Measurements from ENCODE around the gene CCDC88B.
"Not testable (repeated sequence)": the region's sequence is repeated elsewhere in the genome, so short reads cannot be mapped to it uniquely, and the experiment has no call there.

The CCDC88B gene

DNA sequence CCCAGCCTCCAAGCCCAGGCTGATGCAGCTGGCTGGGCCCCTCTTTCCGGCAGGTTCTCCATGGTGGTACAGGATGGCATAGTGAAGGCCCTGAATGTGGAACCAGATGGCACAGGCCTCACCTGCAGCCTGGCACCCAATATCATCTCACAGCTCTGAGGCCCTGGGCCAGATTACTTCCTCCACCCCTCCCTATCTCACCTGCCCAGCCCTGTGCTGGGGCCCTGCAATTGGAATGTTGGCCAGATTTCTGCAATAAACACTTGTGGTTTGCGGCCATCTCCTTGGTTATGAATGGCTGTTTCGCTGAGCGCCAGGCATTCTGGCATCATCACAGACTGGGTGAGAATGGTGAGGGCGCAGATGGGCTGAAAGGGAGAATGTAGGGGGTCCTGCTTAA lies 18.5 kb upstream of the CCDC88B start:
- no peak for DNase-seq (ENCODE audit: extremely low read depth in 1 of 2, low read depth in 1 of 2)

- DNase-seq (ENCODE audit: extremely low read depth in 1 of 2, low read depth in 1 of 2) = no peak
These were observed 17.1 kb upstream of the CCDC88B start for GRCh38 chr11:64322925-64323260.

- DNase-seq (ENCODE audit: extremely low read depth in 1 of 2, low read depth in 1 of 2) = no peak
These were observed 16.6 kb upstream of the CCDC88B start for GRCh38 chr11:64323373-64323772.

DNA sequence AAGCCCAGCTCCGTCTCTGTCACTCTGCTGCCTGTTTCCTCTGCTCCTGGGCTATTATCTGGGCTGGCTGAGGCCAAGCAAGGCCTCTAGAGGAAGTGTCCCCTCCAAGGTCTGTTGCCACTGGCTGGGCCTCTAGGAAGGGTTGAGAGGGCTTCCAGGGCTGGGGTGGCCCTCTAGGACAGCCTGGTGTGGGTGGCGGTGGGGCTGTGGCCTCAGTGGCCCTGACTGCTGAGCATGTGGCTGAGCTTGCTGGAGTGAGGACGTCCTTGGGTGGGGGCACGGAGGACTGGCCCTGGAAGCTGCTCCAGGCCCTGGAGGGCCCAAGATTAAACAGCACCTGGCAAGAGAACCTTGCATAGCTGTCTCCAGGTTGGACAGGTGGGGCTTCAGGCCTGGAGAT lies 16.0 kb upstream of the CCDC88B start:
- not testable (repeated sequence) for DNase-seq (ENCODE audit: extremely low read depth in 1 of 2, low read depth in 1 of 2)

DNA sequence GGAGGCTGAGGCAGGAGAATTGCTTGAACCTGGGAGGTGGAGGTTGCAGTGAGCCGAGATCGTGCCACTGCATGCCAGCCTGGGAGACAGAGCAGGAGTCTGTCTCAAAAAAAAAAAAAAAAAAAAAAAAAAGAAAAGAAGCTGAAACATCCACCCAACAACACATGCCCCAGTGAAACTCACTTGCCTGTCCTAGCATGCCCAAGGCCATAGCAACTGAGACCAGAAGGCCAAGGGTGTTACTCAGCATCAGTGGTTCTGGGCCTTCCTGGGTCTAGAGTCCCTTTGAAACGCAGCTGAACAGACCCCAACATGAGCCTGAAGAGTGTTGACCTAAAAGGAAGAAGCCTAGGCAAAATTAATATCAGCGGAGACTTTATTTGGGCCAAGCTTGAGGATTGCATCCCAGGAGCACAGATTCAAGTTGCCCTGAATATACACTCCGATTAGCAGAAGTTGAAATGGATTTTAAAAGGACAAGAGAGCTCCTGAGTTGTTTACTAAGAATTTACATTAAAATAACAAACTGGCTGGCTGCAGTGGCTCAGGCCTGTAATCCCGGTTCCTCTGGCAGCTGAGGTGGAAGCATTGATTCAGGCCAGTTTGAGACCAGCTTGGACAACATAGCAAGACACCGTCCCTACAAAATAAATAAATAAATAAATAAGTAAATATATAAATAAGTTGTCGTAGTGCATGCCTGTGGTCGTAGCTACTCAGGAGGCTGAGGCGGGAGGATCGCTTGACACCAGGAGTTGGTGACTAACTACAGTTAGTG lies 15.1 kb upstream of the CCDC88B start:
- DNase-seq (ENCODE audit: extremely low read depth in 1 of 2, low read depth in 1 of 2) = no peak

- DNase-seq (ENCODE audit: extremely low read depth in 1 of 2, low read depth in 1 of 2) = no peak
These were observed 12.6 kb upstream of the CCDC88B start for GRCh38 chr11:64327375-64327774.

DNA sequence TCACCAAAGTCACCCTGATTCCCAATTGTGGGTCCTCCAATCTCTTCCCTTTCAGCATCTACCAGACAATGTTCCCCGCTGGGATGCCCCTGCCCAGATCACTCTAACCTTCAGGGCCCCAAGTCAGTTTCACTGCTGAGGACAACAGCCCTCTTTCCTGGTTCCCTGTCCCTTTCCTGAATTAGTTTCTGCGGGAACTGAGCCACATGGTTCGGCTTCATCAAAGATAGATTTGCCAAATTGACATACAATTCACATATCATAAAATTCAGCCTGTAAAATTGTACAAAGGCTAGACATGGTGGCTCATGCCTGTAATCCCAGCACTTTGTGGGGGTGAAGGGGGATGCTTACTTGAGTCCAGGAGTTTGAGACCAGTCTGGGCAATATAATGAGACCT lies 12.0 kb upstream of the CCDC88B start:
- DNase-seq (ENCODE audit: extremely low read depth in 1 of 2, low read depth in 1 of 2) = no peak

GRCh38 chr11:64330888-64331287 lies 9.1 kb upstream of the CCDC88B start:
- no peak for DNase-seq (ENCODE audit: extremely low read depth in 1 of 2, low read depth in 1 of 2)

- peak; percentile 69 to 86 for DNase-seq (ENCODE audit: extremely low read depth in 1 of 2, low read depth in 1 of 2)
These were observed 8.2 kb upstream of the CCDC88B start for GRCh38 chr11:64331569-64332371.

- DNase-seq (ENCODE audit: extremely low read depth in 1 of 2, low read depth in 1 of 2) = no peak
These were observed 6.4 kb upstream of the CCDC88B start for GRCh38 chr11:64333556-64333955.

GRCh38 chr11:64334764-64335735 lies 5.0 kb upstream of the CCDC88B start:
- DNase-seq (ENCODE audit: extremely low read depth in 1 of 2, low read depth in 1 of 2) = peak; percentile 51 to 75

- no peak for DNase-seq (ENCODE audit: extremely low read depth in 1 of 2, low read depth in 1 of 2)
These were observed 2.3 kb upstream of the CCDC88B start for GRCh38 chr11:64337538-64338249.

DNA sequence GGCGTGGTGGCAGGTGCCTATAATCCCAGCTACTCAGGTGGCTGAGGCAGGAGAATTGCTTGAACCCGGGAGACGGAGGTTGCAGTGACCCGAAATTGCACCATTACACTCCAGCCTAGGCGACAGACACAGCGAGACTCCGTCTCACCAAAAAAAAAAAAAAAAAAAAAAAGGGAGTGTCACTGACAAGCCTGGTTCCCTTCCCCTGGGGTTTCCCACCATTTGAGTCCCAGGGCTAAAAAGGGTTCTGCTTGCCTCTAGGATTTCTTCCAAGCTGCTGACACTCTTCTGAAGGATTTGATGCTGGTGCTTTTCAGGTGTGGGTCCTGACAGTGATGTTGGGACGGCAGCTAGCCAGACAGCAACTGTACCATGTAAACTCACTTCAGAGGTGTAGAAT lies 1.3 kb upstream of the CCDC88B start:
- no peak for DNase-seq (ENCODE audit: extremely low read depth in 1 of 2, low read depth in 1 of 2)

DNA sequence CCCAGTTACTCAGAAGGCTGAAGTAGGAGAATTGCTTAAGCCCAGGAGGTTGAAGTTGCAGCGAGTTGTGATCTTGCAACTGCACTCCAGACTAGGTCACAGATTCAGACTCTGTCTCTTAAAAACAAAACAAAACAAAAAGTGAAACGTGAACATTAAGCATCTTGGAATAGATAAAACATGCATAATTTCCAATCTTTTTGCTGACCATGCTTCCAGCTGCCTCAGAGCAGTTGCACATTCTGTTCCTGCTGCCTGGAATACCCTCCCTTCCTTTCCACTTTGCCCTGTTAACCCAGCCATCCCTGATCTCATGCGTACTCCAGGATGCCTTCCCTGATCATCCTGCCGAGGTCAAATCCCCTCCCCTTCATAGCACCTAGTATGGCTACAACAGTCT lies 718 bp upstream of the CCDC88B start:
- DNase-seq (ENCODE audit: extremely low read depth in 1 of 2, low read depth in 1 of 2) = no peak

DNA sequence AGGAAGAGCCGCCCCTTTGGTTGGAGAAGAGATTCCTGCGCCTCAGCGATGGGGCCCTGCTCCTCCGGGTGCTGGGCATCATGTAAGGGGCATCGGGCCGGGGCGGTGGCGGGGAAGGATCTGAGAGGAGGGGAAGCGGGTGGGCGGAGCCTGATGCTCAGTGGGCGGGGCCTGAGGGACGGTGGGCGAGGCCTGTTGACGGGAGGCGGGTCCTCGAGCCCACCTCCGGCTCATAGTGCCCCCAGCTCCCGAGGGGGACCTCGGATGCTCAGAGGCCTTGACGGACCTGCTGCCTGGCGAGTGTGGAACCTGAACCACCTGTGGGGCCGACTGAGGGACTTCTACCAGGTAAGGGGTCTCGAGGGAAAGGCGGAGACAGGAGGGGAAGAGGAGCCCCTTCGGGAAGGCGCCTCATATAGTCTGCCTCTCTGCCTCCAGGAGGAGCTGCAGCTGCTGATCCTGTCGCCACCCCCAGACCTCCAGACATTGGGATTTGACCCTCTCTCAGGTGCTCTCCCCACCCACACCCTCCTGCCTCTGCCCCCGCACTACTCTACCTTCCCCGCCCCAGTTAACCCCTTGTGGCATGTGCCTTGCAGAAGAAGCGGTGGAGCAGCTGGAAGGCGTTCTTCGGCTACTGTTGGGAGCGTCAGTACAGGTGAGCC lies 799 bp downstream of the CCDC88B start:
- DNase-seq (ENCODE audit: extremely low read depth in 1 of 2, low read depth in 1 of 2) = peak; percentile 61 to 73

DNA sequence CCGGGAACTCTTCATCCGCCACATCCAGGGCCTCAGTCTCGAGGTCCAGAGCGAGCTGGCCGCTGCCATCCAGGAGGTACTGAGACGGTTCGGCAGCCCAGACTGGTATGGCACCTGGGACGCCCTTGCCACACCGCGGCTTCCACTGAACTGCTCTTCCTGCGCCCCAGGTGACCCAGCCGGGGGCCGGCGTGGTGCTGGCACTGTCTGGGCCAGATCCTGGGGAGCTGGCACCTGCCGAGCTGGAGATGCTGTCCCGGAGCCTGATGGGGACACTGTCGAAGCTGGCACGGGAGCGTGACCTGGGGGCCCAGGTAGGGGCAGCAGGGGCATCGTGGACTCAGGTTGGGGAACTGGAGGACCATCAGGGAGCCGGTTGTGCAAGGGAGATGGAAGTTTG lies 1.4 kb downstream of the CCDC88B start:
- DNase-seq (ENCODE audit: extremely low read depth in 1 of 2, low read depth in 1 of 2) = no peak

GRCh38 chr11:64341851-64342791 lies 2.1 kb downstream of the CCDC88B start:
- DNase-seq (ENCODE audit: extremely low read depth in 1 of 2, low read depth in 1 of 2) = peak; percentile 81 to 84

GRCh38 chr11:64342869-64343745 lies 3.1 kb downstream of the CCDC88B start:
- no peak for DNase-seq (ENCODE audit: extremely low read depth in 1 of 2, low read depth in 1 of 2)
